VCaP (cell line): ENCODE measurements around the gene PPM1B.

Source experiments
- H3K27ac ChIP-seq: fragments of 450-650 bp; 2 replicates; pipeline ENCODE4 v1.5.1; 2017
- TF ChIP-seq, protein P1 (sequence below): fragments of 450-650 bp; conservative IDR thresholded peaks from 2 replicates; pipeline ENCODE4 v1.5.1; 2017; ENCODE audit warnings: mild to moderate bottlenecking, moderate library complexity

PPM1B gene

GRCh38 chr2:44273596-44273995 lies 104.9 kb downstream of the PPM1B start:
- H3K27ac ChIP-seq = peak overlapping the region; percentile 91; the same call in 1 of the 2 replicates
- TF ChIP-seq, protein P1, sequence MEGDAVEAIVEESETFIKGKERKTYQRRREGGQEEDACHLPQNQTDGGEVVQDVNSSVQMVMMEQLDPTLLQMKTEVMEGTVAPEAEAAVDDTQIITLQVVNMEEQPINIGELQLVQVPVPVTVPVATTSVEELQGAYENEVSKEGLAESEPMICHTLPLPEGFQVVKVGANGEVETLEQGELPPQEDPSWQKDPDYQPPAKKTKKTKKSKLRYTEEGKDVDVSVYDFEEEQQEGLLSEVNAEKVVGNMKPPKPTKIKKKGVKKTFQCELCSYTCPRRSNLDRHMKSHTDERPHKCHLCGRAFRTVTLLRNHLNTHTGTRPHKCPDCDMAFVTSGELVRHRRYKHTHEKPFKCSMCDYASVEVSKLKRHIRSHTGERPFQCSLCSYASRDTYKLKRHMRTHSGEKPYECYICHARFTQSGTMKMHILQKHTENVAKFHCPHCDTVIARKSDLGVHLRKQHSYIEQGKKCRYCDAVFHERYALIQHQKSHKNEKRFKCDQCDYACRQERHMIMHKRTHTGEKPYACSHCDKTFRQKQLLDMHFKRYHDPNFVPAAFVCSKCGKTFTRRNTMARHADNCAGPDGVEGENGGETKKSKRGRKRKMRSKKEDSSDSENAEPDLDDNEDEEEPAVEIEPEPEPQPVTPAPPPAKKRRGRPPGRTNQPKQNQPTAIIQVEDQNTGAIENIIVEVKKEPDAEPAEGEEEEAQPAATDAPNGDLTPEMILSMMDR = no peak

DNA sequence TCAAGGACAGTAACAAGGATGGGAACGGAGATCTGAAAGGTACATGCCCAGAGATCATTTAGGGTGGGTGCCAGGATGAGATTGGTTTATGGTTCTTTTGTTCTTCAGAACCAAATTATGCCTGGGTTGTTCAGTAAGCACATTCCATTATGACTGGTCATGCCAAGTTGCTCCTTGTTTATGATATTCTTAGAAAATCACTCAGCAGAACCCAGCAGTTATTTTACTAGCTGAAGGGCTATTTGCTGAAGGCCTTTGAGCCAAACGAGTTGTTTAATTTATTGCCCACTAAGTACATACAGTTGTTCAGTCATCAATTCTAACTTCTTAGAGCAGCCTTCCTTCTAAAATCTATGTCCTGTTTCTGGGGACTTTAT lies 107.2 kb downstream of the PPM1B start:
- TF ChIP-seq, protein P1 = no peak
- peak overlapping the region; percentile 91 for H3K27ac ChIP-seq

GRCh38 chr2:44277541-44277940 lies 108.9 kb downstream of the PPM1B start:
- peak overlapping the region; percentile 91 for H3K27ac ChIP-seq
- TF ChIP-seq, protein P1 = no peak

- TF ChIP-seq, protein P1 = no peak
- H3K27ac ChIP-seq = no peak overlapping the region
These were observed 112.2 kb downstream of the PPM1B start for GRCh38 chr2:44280869-44281268.
